Kidney (tissue), 14 donors: ENCODE data around the gene PTPN2. TPM values are rescaled to one million over a fixed set of nuclear protein-coding genes. Genes with fewer than 3 reads are reported as not detected.

Experiments used
- DNase-seq, 5 donors: peaks; one replicate each; pipeline ENCODE4 v3.0.0-alpha.2; 2013 to 2020
- FAIRE-seq: peaks from 2 replicates; lab custom pipeline; 2012; peaks lifted over from hg19 to GRCh38; lab: Jason Lieb, UNC
- H3K27ac ChIP-seq, 2 donors: one replicate each; pipeline ENCODE4 v1.7.0; 2013; ENCODE audit warnings: low read depth in 2 of 2, low read length in 2 of 2, inconsistent platforms in 1 of 2
- H3K27me3 ChIP-seq: one replicate; pipeline ENCODE4 v1.7.1; 2013; ENCODE audit warnings: low read length, inconsistent platforms; ENCODE audit not compliant: control insufficient read depth, insufficient read depth
- H3K36me3 ChIP-seq, 3 donors: one replicate each; pipeline versions ENCODE4 v1.7.0 to v1.7.1; 2013; ENCODE audit warnings: low read length in 3 of 3, control low read depth in 1 of 3, inconsistent platforms in 1 of 3; ENCODE audit not compliant: insufficient read depth in 3 of 3, control insufficient read depth in 2 of 3
- H3K4me1 ChIP-seq, 3 donors: one replicate each; pipeline versions ENCODE4 v1.7.0 to v1.7.1; 2013; ENCODE audit warnings: low read length in 3 of 3, inconsistent platforms in 1 of 3, low read depth in 1 of 3; ENCODE audit not compliant: control insufficient read depth in 2 of 3, insufficient read depth in 2 of 3
- H3K4me3 ChIP-seq, 3 donors: one replicate each; pipeline versions ENCODE4 v1.7.0 to v1.8.1; 2013; ENCODE audit warnings: low read length in 3 of 3, control low read depth in 1 of 3, inconsistent platforms in 1 of 3
- H3K9ac ChIP-seq, 3 donors: one replicate each; pipeline versions ENCODE4 v1.7.0 to v1.7.1; 2013; ENCODE audit warnings: low read length in 3 of 3, control low read depth in 1 of 3, inconsistent platforms in 1 of 3
- H3K9me3 ChIP-seq, 3 donors: one replicate each; pipeline versions ENCODE4 v1.7.0 to v1.7.1; 2013; ENCODE audit warnings: low read length in 3 of 3, control low read depth in 1 of 3, inconsistent platforms in 1 of 3; ENCODE audit not compliant: control insufficient read depth in 2 of 3, insufficient read depth in 1 of 3
- CTCF ChIP-seq: IDR thresholded peaks from 3 replicates; pipeline ENCODE4 v1.5.1; 2012; ENCODE audit warnings: mild to moderate bottlenecking, moderate library complexity, borderline replicate concordance; ENCODE audit not compliant: insufficient read depth; ENCODE audit errors: extremely low read depth
- intact Hi-C: fragments of 100-400 bp; cut with DNase I; formaldehyde crosslinking; loops from one replicate; pipeline ENCODE4 v1.11.1; 2022
- polyA plus RNA-seq: library from polyadenylated mRNA; stranded (reverse); fragments of 350-450 nt; fragmentation: Illumina TruSeq; extraction: RNeasy Lipid Tissue Mini Kit (QIAGEN cat#74804); gene quantifications from one replicate; pipeline ENCODE4 v1.2.3, GENCODE V29; 2014; ENCODE audit warnings: low read depth, low replicate concordance; ENCODE audit not compliant: insufficient read depth
- total RNA-seq: library from RNA; stranded (reverse); fragmentation: NEBNext Ultra II Directional; extraction: Animal tissue kit (Norgen Biotek cat#: 25700); gene quantifications from one replicate; pipeline ENCODE4 v1.2.1, GENCODE V29; 2021
- donor health status: control.
- donor health status: control.
- donor health status: control.
- donor health status: control.
- donor health status: control.
- donor health status: DM: yes; HTN: yes; CAD: no.
- donor health status: Normal renal cell carcinoma (clear cell type).

The PTPN2 gene
- total and polyA plus RNA-seq, 2 donors from 2014 or later = 23.4 to 45.8 TPM

DNA sequence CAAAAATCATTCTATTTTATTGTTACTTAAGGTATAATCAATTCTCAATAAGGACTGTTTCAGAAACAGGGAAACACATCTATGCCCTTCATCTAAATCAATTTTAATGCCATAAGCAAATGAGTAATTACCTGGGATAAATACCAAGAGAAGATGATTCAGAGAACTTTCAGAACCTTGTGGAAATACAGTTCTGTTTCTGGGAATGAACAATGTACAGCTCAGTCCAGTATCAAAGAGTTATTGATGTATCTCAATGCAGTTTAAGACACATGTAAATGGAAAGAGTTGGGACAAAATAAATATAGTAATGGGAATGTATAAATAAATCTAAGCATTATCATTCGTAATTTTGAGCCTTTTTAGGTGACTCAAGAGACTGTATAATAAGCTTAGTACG is 60.1 kb downstream of the PTPN2 start:
- intact Hi-C loops = no loop called here
- H3K9ac ChIP-seq = no peak overlapping the region
- no peaks in the 10 kb centered on the region for H3K4me1 ChIP-seq
- no peak for TF ChIP-seq CTCF
- no peak for FAIRE-seq
- no peak overlapping the region for H3K4me3 ChIP-seq
- H3K9me3 ChIP-seq = no peaks in the 10 kb centered on the region
- DNase-seq = no peak
- no peak overlapping the region for H3K27ac ChIP-seq
- peaks cover 5 to 6% (median 6%) of the 10 kb centered on the region in 3 donors for H3K36me3 ChIP-seq
- no peaks in the 10 kb centered on the region for H3K27me3 ChIP-seq

DNA sequence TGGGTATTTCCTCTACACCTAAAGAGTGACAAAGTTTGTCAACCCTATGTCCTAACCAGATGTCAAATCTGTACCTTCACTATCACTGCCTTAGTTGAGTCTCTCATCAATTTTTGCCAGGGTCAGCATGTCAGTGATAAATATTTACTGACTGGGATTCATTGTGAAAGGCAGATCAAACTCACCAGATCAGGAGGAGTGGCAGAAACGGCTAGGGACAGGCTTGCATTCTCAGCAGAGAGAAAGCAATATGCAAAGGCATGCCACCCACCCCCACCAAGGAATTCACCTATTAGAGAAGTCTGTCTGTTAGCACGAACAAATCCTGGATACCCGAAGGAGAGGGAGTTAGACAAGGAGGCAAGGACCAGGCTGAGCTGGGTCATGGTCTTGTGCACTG is 62.6 kb downstream of the PTPN2 start:
- FAIRE-seq = no peak
- no peak for DNase-seq
- Histone ChIP-seq H3K36me3 (peaks cover 4 to 8% (median 6%) of the 10 kb centered on the region in 3 donors), H3K4me1 (no peaks in the 10 kb centered on the region), H3K4me3 (no peak overlapping the region), H3K9me3 (no peaks in the 10 kb centered on the region), H3K27me3 (no peaks in the 10 kb centered on the region), H3K9ac (no peak overlapping the region), H3K27ac (no peak overlapping the region)
- intact Hi-C loops = no loop called here
- TF ChIP-seq CTCF = no peak

DNA sequence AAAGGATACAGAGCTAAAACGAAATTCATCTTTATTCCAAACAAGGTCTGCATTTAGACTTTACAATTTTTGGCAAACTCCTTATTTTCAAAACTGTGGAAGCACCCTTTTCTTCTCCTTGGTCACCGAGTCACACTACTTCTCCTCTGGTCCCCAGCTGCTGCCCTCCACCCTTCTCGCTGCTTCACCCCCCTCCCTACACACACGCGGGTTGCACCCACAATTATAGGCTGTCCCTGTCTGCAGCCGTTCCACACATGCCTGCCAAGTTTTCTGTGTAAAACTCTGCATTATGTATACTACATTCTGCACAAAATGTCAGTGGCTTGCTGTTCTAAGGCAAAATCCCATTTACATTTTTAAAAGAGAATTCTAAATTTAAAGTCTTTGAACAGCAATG is 63.5 kb downstream of the PTPN2 start:
- FAIRE-seq = no peak
- intact Hi-C loops = no loop called here
- no peaks in the 10 kb centered on the region for H3K27me3 ChIP-seq
- TF ChIP-seq CTCF = no peak
- no peaks in the 10 kb centered on the region for H3K4me1 ChIP-seq
- H3K9ac ChIP-seq = no peak overlapping the region
- H3K36me3 ChIP-seq = peaks cover 6 to 16% (median 8%) of the 10 kb centered on the region in 3 donors
- DNase-seq = peak in 1 of 5 donors; percentile 11
- no peaks in the 10 kb centered on the region for H3K9me3 ChIP-seq
- H3K27ac ChIP-seq = no peak overlapping the region
- H3K4me3 ChIP-seq = no peak overlapping the region

DNA sequence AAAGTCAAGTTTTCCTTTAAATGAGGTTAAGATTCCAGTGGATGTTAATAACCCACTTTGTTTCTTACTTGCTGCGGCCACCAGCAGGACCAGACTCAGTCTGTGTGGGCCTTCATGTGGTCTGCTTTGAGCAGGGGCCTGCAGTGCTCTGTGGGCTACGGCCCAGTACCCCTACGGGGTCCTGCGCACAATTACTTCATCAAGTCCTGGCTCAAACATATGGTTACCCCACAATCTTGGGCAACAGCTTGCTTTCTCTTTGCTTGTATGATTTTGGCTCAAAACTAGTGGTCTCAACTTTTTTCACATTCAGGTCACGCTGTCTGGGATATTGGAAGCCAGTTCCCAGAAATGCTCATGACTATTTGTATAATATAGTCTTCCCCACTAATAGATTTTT is 64.2 kb downstream of the PTPN2 start:
- intact Hi-C loops = no loop called here
- H3K27ac ChIP-seq = no peak overlapping the region
- H3K4me1 ChIP-seq = no peaks in the 10 kb centered on the region
- H3K9ac ChIP-seq = no peak overlapping the region
- H3K36me3 ChIP-seq = peaks cover 5 to 12% (median 6%) of the 10 kb centered on the region in 3 donors
- no peaks in the 10 kb centered on the region for H3K9me3 ChIP-seq
- FAIRE-seq (no peak), DNase-seq (no peak)
- no peak overlapping the region for H3K4me3 ChIP-seq
- no peak for TF ChIP-seq CTCF
- no peaks in the 10 kb centered on the region for H3K27me3 ChIP-seq
